Inflammatory macrophage treated with lipopolysaccharide for 1 hour (primary cell): ENCODE measurements around the gene PPIL1.
"Not testable (repeated sequence)": the region's sequence is repeated elsewhere in the genome, so short reads cannot be mapped to it uniquely, and the experiment has no call there.

Experiments
- DNase-seq, 2 donors: peaks; one replicate each; pipeline ENCODE4 v3.0.0-alpha.2; 2020 to 2022

PPIL1 gene

DNA sequence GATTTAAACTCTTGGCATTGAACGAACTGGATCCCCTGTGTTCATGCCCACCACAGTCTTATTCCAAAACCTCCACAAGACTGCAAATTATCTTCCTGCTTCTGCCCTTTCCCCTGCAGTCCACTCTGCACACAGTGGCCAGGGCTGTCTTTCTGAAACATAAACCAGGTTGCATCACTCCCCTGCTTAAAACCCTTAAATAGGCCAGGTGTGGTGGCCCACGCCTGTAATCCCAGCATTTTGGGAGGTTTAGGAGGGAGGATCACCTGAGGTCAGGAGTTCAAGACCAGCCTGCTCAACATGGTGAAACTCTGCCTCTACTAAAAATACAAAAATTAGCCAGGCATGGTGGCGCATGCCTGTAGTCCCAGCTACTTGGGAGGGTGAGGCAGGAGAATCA is 61.6 kb downstream of the PPIL1 start:
- not testable (repeated sequence) for DNase-seq

- no peak for DNase-seq
Observed at GRCh38 chr6:36809941-36810803, 64.4 kb downstream of the PPIL1 start.

- no peak for DNase-seq
Observed at GRCh38 chr6:36809156-36809555, 65.4 kb downstream of the PPIL1 start.

DNA sequence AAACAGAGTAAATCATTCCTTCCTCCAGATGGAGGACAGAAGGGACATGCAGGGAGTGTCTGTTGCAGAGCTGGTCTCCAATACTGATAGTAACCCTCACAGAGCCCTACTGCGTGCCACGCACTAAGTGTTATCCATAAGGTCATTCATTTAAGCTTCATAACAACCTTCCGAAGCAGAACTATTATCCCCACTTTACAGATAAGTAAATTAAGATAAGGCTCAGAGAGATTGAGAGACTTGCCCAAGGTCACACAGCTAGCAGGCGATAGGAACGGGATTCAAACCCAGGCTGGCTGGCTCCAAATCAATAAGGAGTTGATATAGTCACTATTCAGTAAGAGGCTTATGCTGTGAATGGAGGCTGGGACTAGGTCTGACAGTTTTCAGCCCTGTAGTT is 66.0 kb downstream of the PPIL1 start:
- DNase-seq = no peak

DNA sequence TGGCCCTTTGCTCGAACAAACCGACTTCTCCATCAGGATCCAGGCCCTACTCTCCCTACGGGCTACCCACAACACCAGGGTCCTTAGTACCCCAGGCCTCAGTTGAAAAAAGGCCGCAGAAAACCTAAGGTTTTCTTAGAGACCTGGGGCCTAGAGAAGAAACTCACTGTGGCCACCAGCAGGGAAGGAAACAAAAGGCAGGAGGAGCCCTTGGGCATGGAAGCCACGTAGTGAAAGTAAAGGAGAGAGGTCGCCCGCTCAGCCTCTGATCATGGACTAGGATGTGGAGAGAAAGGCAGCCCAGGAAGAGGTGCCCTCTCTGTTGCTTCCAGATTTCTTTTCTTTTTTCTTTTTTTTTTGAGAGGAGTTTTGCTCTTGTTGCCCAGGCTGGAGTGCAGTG is 66.9 kb downstream of the PPIL1 start:
- no peak for DNase-seq

DNA sequence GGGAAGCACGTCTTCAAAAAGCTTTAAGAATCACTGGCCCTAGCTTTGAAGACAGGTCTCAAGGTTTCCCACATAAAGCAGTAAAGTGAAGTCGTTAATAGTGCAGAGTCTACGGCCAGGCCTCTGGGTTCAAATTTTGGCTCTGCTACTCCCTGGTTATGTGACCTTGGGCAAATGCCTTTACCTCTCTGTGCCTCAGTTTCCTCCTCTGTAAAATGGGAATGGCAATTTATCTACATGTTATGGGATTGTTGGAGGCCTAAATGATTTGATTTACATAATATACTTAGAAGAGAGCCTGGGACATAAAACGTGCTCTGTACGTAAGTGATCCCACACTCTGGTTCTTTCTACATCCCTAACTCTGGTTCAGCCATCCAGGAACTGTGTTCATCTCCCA is 67.5 kb downstream of the PPIL1 start:
- no peak for DNase-seq

GRCh38 chr6:36805917-36806316 is 68.7 kb downstream of the PPIL1 start:
- no peak for DNase-seq

GRCh38 chr6:36805096-36805797 is 69.4 kb downstream of the PPIL1 start:
- no peak for DNase-seq
